Measurements from ENCODE around the gene OR51T1.

GRCh38 chr11:4887591-4887990, 5.9 kb downstream of the OR51T1 start:
- no peak for TF ChIP-seq CTCF (IDR thresholded peaks at IDR 0.05)
- TF ChIP-seq POLR2A (IDR thresholded peaks at IDR 0.05), result no peak

Data from uterus (tissue), 2 donors.